Measurements from ENCODE around the gene INTU. TPM values are rescaled to one million over a fixed set of nuclear protein-coding genes. Genes with fewer than 3 reads are reported as not detected.

The INTU gene
- total and polyA plus RNA-seq, 9 of the 15 experiments (the other 6 are each of a cell fraction or from before 2014, with no cell fraction given): 1.5 to 8.9 (median 3.9) TPM

DNA sequence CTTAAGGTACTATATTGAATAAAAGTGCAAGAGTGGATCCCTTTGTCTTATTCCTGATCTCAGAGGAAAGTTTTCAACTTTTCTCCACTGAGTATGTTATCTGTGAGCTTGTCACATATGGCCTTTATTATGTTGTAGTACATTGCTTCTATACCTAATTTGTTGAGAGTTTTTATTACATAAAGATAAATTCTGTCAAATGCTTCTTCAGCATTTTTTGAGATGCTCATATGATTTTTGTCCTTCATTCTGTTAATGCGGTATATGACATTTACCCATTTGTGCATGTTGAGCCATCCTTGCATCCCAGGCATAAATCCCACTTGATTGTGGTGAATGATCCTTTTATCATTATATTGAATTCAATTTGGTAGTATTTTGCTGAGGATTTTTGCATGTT, 108.5 kb downstream of the INTU start (continued):
- TF ChIP-seq PRPF4 (IDR thresholded peaks at IDR 0.05; ENCODE audit: insufficient read depth, low read depth, low read length, poor library complexity, severe bottlenecking) (no peak), TGIF2 (CRISPR knock-in tag; IDR thresholded peaks at IDR 0.05) (no peak), ZNF124 (CRISPR knock-in tag; IDR thresholded peaks at IDR 0.05) (no peak), NCOR1 (IDR thresholded peaks at IDR 0.05) (no peak), SREBF1 (IDR thresholded peaks at IDR 0.05; ENCODE audit: borderline replicate concordance, low read depth, low read length) (no peak), NFYB (IDR thresholded peaks at IDR 0.05; ENCODE audit: extremely low read depth, insufficient read length) (no peak), KAT8 (IDR thresholded peaks at IDR 0.05; ENCODE audit: low read depth) (no peak), HDAC1 (IDR thresholded peaks at IDR 0.05) (no peak), ZNF316 (IDR thresholded peaks at IDR 0.05) (peak; percentile 72), MAFF (IDR thresholded peaks at IDR 0.05; ENCODE audit: low read length) (peak; percentile 30; the same call in 1 of the 2 replicates), ZNF507 (tag; conservative IDR thresholded peaks at IDR 0.05) (no peak), ZNF324 (CRISPR knock-in tag; IDR thresholded peaks at IDR 0.05) (peak; percentile 60; the same call in 1 of the 2 replicates)
- TF ChIP-seq, protein P1, sequence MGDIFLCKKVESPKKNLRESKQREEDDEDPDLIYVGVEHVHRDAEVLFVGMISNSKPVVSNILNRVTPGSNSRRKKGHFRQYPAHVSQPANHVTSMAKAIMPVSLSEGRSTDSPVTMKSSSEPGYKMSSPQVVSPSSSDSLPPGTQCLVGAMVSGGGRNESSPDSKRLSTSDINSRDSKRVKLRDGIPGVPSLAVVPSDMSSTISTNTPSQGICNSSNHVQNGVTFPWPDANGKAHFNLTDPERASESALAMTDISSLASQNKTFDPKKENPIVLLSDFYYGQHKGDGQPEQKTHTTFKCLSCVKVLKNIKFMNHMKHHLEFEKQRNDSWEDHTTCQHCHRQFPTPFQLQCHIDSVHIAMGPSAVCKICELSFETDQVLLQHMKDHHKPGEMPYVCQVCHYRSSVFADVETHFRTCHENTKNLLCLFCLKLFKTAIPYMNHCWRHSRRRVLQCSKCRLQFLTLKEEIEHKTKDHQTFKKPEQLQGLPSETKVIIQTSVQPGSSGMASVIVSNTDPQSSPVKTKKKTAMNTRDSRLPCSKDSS (IDR thresholded peaks at IDR 0.05; ENCODE audit: low read depth, partially characterized antibody): no peak
- TF ChIP-seq, protein P2, sequence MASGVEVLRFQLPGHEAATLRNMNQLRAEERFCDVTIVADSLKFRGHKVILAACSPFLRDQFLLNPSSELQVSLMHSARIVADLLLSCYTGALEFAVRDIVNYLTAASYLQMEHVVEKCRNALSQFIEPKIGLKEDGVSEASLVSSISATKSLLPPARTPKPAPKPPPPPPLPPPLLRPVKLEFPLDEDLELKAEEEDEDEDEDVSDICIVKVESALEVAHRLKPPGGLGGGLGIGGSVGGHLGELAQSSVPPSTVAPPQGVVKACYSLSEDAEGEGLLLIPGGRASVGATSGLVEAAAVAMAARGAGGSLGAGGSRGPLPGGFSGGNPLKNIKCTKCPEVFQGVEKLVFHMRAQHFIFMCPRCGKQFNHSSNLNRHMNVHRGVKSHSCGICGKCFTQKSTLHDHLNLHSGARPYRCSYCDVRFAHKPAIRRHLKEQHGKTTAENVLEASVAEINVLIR (CRISPR knock-in tag; IDR thresholded peaks at IDR 0.05): no peak
